GM12864 (cell line): ENCODE measurements around the gene BHMT.
A peak's percentile ranks its signal among the peaks of the same experiment; 100 is the strongest.

Experiments
- DNase-seq: peaks from one replicate; pipeline ENCODE4 v3.0.0-alpha.2; 2011; ENCODE audit warnings: low read depth
- H3K4me3 ChIP-seq: 2 replicates; pipeline ENCODE4 v1.5.1; 2011; ENCODE audit warnings: mild to moderate bottlenecking, low read depth, low read length, control low read depth
- CTCF ChIP-seq: IDR thresholded peaks from 2 replicates; pipeline ENCODE4 v1.5.1; 2011; ENCODE audit warnings: low read depth, mild to moderate bottlenecking, moderate library complexity, low read length, control low read depth, inconsistent platforms; ENCODE audit errors: missing control alignments

The BHMT gene

GRCh38 chr5:79111387-79111959, at the start of gene BHMT:
TSS of gene BHMT (plus strand) at chr5:79111809. CDS start at chr5:79111886, 77 bp downstream.
- no peak for TF ChIP-seq CTCF
- DNase-seq = no peak
- H3K4me3 ChIP-seq = no peak within 1 kb of the TSS

- TF ChIP-seq CTCF = no peak
- no peak overlapping the region for H3K4me3 ChIP-seq
- no peak for DNase-seq
These were observed 49.2 kb upstream of the BHMT start for GRCh38 chr5:79062436-79062835.

GRCh38 chr5:79069488-79070349, 41.9 kb upstream of the BHMT start, which contains the start of the genes BHMT2 and DMGDH:
TSS of gene BHMT2 (plus strand) at chr5:79069767. CDS start at chr5:79069783, 16 bp downstream.
TSS of gene DMGDH (minus strand) at chr5:79069674. CDS start at chr5:79069620, 54 bp downstream.
- no peak for DNase-seq
- H3K4me3 ChIP-seq = no peak within 1 kb of the TSS
- no peak for TF ChIP-seq CTCF

GRCh38 chr5:79070350-79070667, 41.3 kb upstream of the BHMT start:
- TF ChIP-seq CTCF = no peak
- no peak overlapping the region for H3K4me3 ChIP-seq
- DNase-seq = no peak

- no peak overlapping the region for H3K4me3 ChIP-seq
- no peak for DNase-seq
- no peak for TF ChIP-seq CTCF
These were observed 37.0 kb upstream of the BHMT start for GRCh38 chr5:79074641-79075040.

- no peak overlapping the region for H3K4me3 ChIP-seq
- no peak for DNase-seq
- TF ChIP-seq CTCF = peak; percentile 26
These were observed 35.8 kb upstream of the BHMT start for GRCh38 chr5:79075646-79076426.
